Mesothelial cell of epicardium (in vitro differentiated cells): ENCODE measurements around the gene ELOVL7. TPM values are rescaled to one million over a fixed set of nuclear protein-coding genes. Genes with fewer than 3 reads are reported as not detected.
A peak's percentile ranks its signal among the peaks of the same experiment; 100 is the strongest.

Source experiments
- DNase-seq, 2 experiments: peaks; one replicate each; pipeline ENCODE4 v3.0.0; 2021; ENCODE audit warnings: low spot score in 2 of 2; ENCODE audit not compliant: unreplicated experiment in 2 of 2
- H3K27ac Mint-ChIP-seq: 2 replicates; pipeline ENCODE4 v1.8.0; 2021; ENCODE audit warnings: mixed read lengths
- H3K27me3 Mint-ChIP-seq: 2 replicates; pipeline ENCODE4 v1.8.0; 2021; ENCODE audit warnings: low read depth, mixed read lengths
- H3K36me3 Mint-ChIP-seq: 2 replicates; pipeline ENCODE4 v1.8.0; 2021; ENCODE audit warnings: mixed read lengths
- H3K4me1 Mint-ChIP-seq: 2 replicates; pipeline ENCODE4 v1.8.0; 2021; ENCODE audit warnings: mixed read lengths
- H3K4me3 Mint-ChIP-seq: 2 replicates; pipeline ENCODE4 v1.8.0; 2021; ENCODE audit warnings: mild to moderate bottlenecking, moderate library complexity, mixed read lengths
- H3K9me3 Mint-ChIP-seq: 2 replicates; pipeline ENCODE4 v1.8.0; 2021; ENCODE audit warnings: mixed read lengths
- total RNA-seq: library from RNA; stranded (reverse); gene quantifications from 3 replicates; pipeline ENCODE4 v1.2.1, GENCODE V29; 2021
- TF ChIP-seq, protein P1 (sequence below): fragments of 200-600 bp; sonication (generic); IDR thresholded peaks from one replicate; pipeline ENCODE4 v1.5.0; 2021; ENCODE audit warnings: antibody characterized with exemption; ENCODE audit not compliant: unreplicated experiment

Gene ELOVL7
- total RNA-seq, 1 donor from 2014 or later: 9.2 TPM

GRCh38 chr5:60842871-60843385, 1.1 kb downstream of the ELOVL7 start:
- H3K27me3 Mint-ChIP-seq: peaks cover 61% of the 10 kb centered on the region
- peak overlapping the region; percentile 71 for H3K27ac Mint-ChIP-seq

GRCh38 chr5:60841361-60841760, 2.7 kb downstream of the ELOVL7 start:
- Mint-ChIP-seq H3K36me3 (no peaks in the 10 kb centered on the region), H3K27ac (no peak overlapping the region), H3K27me3 (peaks cover 58% of the 10 kb centered on the region), H3K4me1 (peaks cover 30% of the 10 kb centered on the region), H3K9me3 (no peaks in the 10 kb centered on the region), H3K4me3 (no peak overlapping the region)
- TF ChIP-seq, protein P1, sequence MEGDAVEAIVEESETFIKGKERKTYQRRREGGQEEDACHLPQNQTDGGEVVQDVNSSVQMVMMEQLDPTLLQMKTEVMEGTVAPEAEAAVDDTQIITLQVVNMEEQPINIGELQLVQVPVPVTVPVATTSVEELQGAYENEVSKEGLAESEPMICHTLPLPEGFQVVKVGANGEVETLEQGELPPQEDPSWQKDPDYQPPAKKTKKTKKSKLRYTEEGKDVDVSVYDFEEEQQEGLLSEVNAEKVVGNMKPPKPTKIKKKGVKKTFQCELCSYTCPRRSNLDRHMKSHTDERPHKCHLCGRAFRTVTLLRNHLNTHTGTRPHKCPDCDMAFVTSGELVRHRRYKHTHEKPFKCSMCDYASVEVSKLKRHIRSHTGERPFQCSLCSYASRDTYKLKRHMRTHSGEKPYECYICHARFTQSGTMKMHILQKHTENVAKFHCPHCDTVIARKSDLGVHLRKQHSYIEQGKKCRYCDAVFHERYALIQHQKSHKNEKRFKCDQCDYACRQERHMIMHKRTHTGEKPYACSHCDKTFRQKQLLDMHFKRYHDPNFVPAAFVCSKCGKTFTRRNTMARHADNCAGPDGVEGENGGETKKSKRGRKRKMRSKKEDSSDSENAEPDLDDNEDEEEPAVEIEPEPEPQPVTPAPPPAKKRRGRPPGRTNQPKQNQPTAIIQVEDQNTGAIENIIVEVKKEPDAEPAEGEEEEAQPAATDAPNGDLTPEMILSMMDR: no peak
- DNase-seq: no peak

More at GRCh38 chr5:60842871-60843385, 1.1 kb downstream of the ELOVL7 start:
- H3K4me3 Mint-ChIP-seq: peak overlapping the region; percentile 90
- peaks cover 26% of the 10 kb centered on the region for H3K4me1 Mint-ChIP-seq
- H3K9me3 Mint-ChIP-seq: no peaks in the 10 kb centered on the region
- DNase-seq: peak in 1 of 2 experiments; percentile 45
- no peaks in the 10 kb centered on the region for H3K36me3 Mint-ChIP-seq
- TF ChIP-seq, protein P1: no peak

- Mint-ChIP-seq H3K27ac (no peak overlapping the region), H3K4me3 (no peak overlapping the region), H3K27me3 (peaks cover 17% of the 10 kb centered on the region), H3K9me3 (no peaks in the 10 kb centered on the region), H3K4me1 (peaks cover 16% of the 10 kb centered on the region), H3K36me3 (no peaks in the 10 kb centered on the region)
- TF ChIP-seq, protein P1: no peak
- DNase-seq: no peak
These were observed 7.9 kb downstream of the ELOVL7 start for GRCh38 chr5:60836131-60836530.

DNA sequence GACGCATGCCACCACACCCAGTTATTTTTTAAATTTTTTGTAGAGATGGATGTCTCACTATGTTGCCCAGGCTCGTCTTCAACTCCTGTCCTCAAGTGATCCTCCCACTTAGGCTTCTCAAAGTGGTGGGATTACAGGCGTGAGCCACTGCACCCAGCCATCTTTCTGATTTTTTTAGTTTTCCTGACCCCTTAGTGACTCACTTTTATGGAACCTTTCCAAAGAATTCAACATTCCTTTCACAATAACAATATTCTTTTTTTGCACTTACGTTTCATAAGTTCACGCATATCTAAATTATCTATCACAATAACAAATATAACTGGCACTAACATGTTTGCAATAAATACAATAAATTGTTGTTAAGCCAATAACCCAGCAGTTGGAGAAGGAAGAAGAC, 8.5 kb downstream of the ELOVL7 start:
- Mint-ChIP-seq H3K27ac (peak overlapping the region; percentile 36), H3K4me3 (no peak overlapping the region), H3K9me3 (no peaks in the 10 kb centered on the region), H3K4me1 (peaks cover 16% of the 10 kb centered on the region), H3K27me3 (peaks cover 14% of the 10 kb centered on the region), H3K36me3 (no peaks in the 10 kb centered on the region)
- TF ChIP-seq, protein P1: no peak
- no peak for DNase-seq

GRCh38 chr5:60833520-60833919, 10.5 kb downstream of the ELOVL7 start:
- no peak overlapping the region for H3K27ac Mint-ChIP-seq
- no peak overlapping the region for H3K4me3 Mint-ChIP-seq
- TF ChIP-seq, protein P1: no peak
- no peaks in the 10 kb centered on the region for H3K36me3 Mint-ChIP-seq
- peaks cover 3% of the 10 kb centered on the region for H3K27me3 Mint-ChIP-seq
- no peaks in the 10 kb centered on the region for H3K9me3 Mint-ChIP-seq
- no peak for DNase-seq
- H3K4me1 Mint-ChIP-seq: peaks cover 16% of the 10 kb centered on the region

GRCh38 chr5:60830581-60831127, 13.4 kb downstream of the ELOVL7 start:
- Mint-ChIP-seq H3K4me3 (no peak overlapping the region), H3K27ac (no peak overlapping the region), H3K9me3 (no peaks in the 10 kb centered on the region), H3K4me1 (peaks cover 2% of the 10 kb centered on the region), H3K36me3 (no peaks in the 10 kb centered on the region), H3K27me3 (no peaks in the 10 kb centered on the region)
- TF ChIP-seq, protein P1: no peak
- no peak for DNase-seq
